Measurements from ENCODE around the gene NOVA2.

- TF ChIP-seq CTCF (IDR thresholded peaks at IDR 0.05; ENCODE audit: low read length) (no peak), EZH2 (optimal IDR thresholded peaks at IDR 0.05; ENCODE audit: low read depth, low read length) (no peak)
These were observed 46.0 kb downstream of the NOVA2 start for GRCh38 chr19:45927565-45928261.
